Activated naive CD8-positive, alpha-beta T cell treated with anti-CD3 and anti-CD28 coated beads, Interleukin-2, amount 50 U/mL, for 16 hours (primary cell): Measurements from ENCODE around the gene DGCR6L.
"Not testable (repeated sequence)": the region's sequence is repeated elsewhere in the genome, so short reads cannot be mapped to it uniquely, and the experiment has no call there.

ENCODE experiments used
- DNase-seq: peaks from one replicate; pipeline ENCODE4 v3.0.0-alpha.2; 2020; ENCODE audit warnings: low read depth, low spot score

The DGCR6L gene

DNA sequence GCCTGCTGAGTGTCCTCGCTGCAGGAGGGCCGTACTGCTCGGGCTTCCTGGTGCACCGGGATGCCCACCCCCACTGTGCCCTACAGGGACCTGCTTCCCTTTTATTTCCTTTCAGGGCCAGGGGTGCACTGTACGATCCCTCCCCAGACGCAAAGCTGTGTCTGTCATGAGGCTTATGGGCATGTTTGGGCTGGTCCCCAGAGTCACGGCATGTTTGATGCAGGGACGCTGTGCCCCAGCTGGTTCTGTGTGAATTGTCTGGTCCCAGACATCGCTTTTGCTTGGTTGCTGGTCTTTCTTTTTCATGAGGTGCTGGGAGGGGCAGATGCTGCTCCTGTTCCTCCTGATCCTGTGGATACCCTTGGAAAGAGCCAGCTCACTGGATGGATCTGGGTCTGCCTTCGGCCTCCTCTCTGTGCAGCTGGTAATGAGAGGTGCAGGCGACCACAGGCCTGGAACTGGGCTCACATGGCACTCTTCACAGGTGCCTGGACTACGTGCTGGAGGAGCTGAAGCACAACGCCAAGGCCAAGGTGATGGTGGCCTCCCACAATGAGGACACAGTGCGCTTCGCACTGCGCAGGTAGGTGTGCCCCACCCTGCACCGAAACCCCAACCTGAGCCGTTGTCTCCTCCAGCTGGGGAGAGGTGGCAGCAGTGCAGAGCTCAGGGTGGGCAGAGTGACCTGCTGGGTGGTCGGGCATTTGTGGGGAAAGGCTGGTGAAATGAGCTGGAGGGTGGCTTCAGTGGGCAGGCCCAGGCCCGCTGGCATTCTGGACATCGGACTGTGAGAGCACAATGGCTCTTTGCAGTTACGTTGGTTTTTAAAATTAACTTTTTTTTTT lies 10.8 kb downstream of the DGCR6L start:
- not testable (repeated sequence) for DNase-seq

DNA sequence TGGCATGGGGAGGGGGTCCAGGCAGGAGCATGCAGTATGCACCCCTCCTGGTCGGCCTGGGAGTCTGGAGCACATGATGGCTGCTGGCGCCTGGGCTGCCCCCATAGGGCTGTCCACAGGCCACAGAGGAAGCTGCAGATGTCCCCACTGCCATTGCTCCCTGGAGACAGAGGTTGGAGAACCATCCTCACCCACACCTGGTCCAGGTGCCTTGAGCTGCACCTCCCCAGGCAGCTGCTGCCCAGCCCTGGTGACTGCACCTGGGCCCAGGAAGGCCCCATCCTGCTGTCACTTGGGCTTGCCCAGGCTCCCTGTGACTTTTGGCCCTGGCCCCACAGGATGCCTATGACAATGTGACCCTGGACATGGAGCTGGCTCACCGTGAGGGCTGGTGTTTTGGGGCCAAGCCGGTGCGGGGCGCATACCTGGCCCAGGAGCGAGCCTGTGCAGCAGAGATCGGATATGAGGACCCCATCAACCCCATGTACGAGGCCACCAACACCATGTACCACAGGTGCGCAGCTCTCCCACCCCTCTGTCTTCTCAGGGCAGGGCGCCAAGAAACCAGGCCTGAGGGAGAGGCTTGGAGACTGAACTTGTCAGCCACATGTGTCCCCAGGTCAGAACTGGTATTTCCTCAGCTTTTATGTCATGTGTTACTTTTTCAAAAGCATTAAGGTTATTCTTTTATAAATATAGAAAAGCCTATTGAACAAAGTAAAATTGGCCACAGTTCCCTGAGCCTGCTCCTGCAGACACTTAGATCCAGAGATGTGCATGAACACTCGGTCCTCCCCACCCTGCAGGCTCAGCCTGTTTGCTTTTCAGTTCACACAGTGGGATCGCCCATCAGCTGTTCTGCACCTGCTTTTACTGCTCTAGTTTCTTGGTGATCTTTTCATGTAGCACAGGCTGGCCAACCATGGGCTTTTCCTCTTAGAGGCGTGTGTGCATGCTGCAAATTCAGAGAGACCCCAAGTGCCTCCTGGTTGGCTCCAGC lies 12.1 kb downstream of the DGCR6L start:
- DNase-seq = not testable (repeated sequence)

- DNase-seq = not testable (repeated sequence)
Observed at GRCh38 chr22:20306646-20307447, 13.0 kb downstream of the DGCR6L start.

DNA sequence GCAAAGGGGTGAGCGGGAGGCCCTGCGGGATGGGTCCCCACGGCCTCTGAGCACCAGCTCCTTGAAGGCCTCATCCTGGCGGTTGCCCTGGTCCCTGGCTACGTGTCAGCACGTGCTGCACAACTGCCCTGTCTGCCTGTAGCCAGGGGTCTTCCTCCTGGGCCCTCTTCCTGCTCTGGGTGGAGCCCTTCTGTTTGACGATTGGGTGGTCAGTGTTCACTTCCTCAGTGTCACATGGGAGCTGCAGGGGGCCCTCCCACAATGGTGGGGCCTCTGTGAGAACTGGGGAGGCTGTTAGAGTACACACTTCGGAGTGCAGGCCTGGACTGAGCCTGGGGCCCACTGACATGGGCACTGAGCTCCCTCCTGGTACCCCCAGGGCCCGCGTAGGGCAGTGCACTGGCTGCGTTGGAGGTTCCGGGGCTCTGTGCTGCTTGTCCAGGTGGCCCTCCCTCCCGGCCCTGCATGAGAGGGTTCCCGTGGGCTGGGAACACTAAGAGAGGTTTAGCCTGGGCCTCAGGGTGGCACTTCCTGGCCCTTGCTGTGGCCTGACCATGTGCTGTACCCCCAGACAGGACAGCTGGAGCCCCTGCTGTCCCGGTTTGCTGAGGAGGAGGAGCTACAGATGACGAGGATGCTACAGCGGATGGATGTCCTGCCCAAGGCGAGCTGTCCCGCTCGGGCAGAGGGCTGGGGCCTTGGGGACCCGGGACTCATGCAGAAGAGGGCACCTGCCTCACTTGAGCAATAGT lies 13.8 kb downstream of the DGCR6L start:
- no peak for DNase-seq

GRCh38 chr22:20305230-20305893 lies 14.5 kb downstream of the DGCR6L start:
- not testable (repeated sequence) for DNase-seq

- DNase-seq = no peak
Observed at GRCh38 chr22:20304646-20305045, 15.2 kb downstream of the DGCR6L start.

DNA sequence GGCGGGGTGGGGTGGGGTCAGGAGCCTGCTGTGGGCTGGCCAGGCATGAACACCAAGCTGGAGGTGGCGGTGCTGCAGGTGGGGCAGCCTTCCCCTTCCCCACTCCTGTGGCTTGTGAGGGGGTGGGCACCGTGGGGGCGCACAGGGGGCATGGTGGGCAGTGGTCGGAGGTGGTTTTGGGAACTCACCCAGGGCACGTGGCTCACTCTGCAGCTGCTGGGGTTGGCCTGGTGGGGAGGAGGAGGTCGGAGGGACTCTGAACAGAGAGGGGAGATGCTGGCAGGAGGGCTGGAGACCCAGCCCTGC lies 16.7 kb downstream of the DGCR6L start:
- DNase-seq = not testable (repeated sequence)

DNA sequence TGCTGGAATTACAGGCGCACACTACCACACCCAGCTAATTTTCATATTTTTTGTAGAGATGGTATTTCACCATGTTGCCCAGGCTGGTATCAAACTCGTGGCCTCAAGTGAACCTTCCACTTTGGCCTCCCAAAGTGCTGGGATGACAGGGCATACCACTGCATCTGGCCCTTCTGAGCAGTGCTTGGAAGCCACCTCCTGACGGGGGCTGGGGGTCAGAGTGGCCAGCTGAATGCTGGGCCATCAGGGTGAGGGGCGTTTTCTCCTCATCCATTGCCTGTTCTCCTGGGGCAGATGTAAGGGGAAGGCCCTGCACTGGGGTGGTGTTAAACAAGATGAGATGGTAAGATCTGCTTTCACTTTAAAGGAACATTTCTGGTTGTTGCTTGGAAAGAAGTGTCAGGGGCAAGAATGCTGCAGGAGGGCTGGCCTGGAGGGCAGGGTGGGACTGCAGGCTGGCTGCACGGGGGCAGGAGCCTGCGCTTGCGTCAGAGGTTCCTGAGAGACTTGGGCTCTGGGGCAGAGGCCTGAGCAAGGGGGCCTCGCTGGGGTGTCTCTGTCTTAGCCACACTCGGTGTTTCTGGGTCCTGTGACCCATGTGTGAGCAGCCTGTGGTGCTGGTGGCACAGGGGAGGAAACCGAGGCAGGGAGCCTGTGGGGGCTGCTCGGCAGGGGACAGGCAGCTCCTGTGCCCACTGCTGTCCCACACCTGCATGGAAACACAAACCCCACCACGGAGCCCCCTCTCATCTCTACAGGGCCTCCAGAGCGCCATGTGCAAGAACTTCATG lies 17.2 kb downstream of the DGCR6L start:
- no peak for DNase-seq

GRCh38 chr22:20299746-20300136 lies 20.1 kb downstream of the DGCR6L start:
- DNase-seq = no peak

DNA sequence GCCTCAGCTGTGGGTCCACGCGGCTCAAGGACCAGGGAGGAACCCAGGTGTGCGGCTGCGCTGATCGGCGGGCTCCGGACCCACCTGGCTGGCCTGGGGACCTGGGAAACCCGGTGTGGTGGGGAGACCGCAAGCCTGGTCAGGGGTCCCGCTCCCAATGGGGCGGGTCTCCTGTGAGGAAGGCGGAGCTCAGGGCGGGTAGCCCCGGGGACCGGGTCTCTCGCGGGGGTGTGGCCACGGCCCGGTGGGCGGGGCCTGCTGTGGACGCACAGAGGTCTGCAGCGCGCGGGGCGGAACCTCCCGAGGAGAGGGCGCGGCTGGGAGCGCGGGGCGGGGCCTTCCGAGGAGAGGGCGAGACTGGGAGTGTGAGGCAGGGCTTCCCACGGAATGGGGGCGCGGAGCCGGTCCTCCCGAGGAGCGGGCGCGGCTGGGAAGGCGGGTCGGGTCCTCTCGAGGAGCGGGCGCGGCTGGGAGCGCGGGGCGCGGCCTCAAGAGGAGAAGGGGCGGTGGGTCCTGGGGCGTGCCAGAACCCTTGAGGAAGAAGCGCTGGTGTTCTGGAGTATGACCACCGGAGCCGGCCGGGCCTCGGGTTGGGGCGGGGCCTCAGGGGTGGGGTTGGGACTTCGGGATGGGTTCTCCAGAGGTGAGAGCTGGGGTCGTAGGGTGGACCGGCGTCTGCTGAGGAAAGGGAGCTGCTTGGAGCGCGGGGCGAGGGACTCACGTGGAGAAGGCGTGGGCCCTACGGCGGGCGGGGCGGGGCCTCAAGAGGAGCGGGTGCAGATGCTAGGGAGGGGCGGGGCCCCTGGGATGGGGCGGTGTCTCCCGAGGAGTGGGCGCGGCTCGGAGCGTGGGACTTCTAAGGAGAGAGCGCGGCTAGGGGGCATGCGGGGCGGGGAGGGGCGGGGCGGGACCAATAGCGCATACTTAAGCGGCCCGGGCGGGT lies 20.8 kb downstream of the DGCR6L start:
- peak; percentile 90 for DNase-seq

- no peak for DNase-seq
Observed at GRCh38 chr22:20298110-20298802, 21.6 kb downstream of the DGCR6L start.

GRCh38 chr22:20297414-20298109 lies 22.3 kb downstream of the DGCR6L start:
- DNase-seq = no peak

- DNase-seq = no peak
Observed at GRCh38 chr22:20296598-20296997, 23.3 kb downstream of the DGCR6L start.

GRCh38 chr22:20295262-20296064 lies 24.4 kb downstream of the DGCR6L start:
- DNase-seq = no peak

- DNase-seq = no peak
Observed at GRCh38 chr22:20292673-20293232, 27.1 kb downstream of the DGCR6L start.

DNA sequence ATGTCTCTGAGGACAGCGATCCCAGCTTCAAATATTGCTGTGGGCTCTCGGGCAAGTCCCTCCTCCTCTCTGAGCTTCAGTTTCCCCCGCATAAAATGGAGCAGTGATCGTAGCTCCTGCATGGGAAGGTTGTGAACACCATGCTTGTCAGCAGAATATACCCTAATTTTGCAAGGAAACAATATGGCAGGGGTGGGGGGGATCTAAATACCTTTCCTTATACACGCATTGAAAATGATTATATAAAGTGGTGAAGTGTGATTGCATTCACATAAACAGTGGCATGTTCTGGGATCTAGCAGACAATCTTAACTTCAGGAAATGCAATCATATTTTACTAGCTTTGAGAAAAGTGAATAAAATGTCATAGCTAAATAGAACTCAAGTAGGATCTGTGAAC lies 27.8 kb downstream of the DGCR6L start:
- DNase-seq = no peak
